Stimulated activated CD4-positive, alpha-beta T cell treated with anti-CD3 and anti-CD28 coated beads, Interleukin-15, amount 100 ng/mL, for 24 hours (primary cell): ENCODE data around the gene LSM8.
"Not testable (repeated sequence)": the region's sequence is repeated elsewhere in the genome, so short reads cannot be mapped to it uniquely, and the experiment has no call there.

Source experiments
- DNase-seq: peaks from one replicate; pipeline ENCODE4 v3.0.0-alpha.2; 2020

LSM8 gene

GRCh38 chr7:118183786-118184564 lies at the start of gene LSM8:
Gene LSM8, plus strand, starts transcription at chr7:118184164. Its CDS starts 60 bp downstream, at chr7:118184224.
- peak; percentile 96 for DNase-seq

GRCh38 chr7:118134420-118134819 lies 49.5 kb upstream of the LSM8 start:
- not testable (repeated sequence) for DNase-seq

- DNase-seq, result no peak
These were observed 43.5 kb upstream of the LSM8 start for GRCh38 chr7:118140468-118140867.

DNA sequence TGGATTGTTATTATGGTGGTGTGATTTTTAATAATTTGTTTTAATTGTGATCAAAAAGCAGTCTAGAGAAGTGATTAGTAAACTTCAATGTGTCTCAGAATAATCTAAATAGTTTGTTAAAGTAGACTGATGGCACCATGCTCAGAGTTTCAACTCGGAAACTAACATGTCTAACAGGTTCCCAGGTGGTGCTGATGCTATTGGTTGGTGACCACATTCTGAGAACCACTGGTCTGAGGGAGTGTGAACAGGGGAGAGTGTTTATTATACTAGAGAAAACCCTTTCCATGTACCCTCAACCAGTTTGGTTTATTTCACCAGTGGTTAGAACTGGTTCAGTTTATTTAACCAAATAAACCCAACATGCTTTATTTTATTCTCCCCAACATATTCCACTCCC lies 42.0 kb upstream of the LSM8 start:
- no peak for DNase-seq

DNA sequence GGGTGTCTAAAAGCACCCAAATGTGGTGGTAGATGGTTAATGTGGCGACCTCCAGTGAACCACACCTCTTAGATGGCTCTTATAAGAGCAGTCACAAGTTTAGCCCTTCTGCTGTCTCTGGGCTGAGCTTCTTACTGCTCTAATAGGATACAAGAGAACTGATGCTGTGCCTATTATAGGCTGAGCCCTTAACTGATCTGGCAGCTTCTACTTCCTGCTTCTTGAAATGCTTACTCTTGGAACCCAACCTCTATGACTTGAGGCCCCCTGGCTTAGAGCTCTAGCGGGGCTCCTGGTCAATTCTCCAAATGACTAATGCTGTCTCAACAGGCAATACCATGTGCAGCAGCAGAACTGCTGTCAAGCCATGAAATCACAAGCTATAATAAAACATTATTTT lies 35.0 kb upstream of the LSM8 start:
- DNase-seq, result no peak

DNA sequence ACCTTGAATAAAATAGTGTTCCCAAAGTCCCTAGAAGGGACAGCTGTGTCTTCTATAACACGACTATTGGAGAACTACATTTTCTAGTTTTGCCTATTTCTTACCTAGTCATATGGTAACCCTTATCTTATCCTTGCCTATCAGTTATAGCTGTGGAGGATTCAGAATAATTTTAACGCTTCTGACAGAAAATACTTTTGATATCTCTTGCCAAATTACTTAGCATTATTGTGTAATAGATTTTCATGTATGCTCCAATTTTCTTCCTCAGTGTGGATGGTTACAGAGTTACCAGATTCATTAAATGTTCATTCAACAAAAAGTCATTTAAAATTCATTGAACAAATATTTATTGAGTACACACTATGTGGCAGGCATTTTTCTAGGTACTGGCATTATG lies 34.6 kb upstream of the LSM8 start:
- no peak for DNase-seq

DNA sequence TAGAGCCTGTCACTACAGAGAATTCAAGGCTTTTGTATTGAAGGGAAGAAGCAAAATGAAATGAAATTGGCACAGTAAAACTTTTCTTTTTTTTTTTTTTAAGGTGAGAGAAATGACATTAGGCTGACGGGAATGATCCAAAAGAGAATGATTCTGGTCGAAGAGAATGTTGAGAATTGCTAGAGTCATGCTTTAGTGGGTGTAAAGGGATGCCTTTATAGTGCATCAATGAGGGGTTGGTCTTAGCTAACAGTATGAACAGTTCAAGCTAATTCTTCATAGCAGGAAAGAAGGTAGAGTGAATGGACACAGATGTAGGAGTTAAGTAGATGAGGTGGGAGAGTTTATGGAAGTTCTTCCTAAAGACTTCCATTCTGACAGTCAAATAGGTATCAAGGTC lies 32.3 kb upstream of the LSM8 start:
- DNase-seq, result no peak

GRCh38 chr7:118152149-118152548 lies 31.8 kb upstream of the LSM8 start:
- DNase-seq, result no peak

GRCh38 chr7:118152654-118153053 lies 31.3 kb upstream of the LSM8 start:
- no peak for DNase-seq

GRCh38 chr7:118153551-118154177 lies 30.3 kb upstream of the LSM8 start:
- peak; percentile 5 for DNase-seq

DNA sequence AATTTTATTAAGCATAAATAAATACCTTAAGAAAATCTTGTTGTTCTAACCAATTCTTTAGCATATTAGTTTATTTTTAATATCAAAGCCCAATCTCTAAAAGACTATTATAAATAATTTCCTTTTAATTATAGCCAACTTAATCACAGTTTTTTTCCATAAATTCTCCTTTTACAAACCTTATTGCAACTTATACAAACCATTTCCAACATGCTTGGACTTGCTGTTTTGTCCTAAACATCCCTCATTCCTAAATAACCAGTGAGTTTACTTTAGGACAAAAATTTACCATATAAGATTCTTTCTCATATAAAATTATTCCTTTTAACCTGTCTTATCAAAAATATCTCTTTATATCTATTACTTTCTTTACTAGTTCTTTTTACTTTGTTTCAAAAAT lies 25.2 kb upstream of the LSM8 start:
- no peak for DNase-seq

DNA sequence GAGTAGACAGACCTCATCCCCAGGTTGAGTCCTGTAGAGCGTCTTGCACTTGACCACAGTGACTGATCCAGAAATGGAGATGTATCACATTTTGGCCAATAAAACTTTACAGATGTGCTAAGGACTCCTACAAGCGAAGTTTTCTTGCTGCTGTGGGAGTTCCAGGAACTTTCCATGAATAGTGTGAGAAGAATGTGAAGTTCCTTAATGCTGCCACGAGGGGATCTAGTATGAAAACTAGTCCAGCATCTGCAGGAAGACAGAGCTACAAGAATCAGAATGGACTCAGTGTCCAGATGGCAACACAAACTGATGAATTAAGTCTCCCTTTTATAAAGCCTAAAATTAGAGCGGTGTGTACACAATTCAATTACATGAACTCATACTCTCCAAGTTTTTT lies 14.8 kb upstream of the LSM8 start:
- DNase-seq, result no peak

- no peak for DNase-seq
These were observed 8.2 kb upstream of the LSM8 start for GRCh38 chr7:118175740-118176139.

GRCh38 chr7:118179191-118179590 lies 4.8 kb upstream of the LSM8 start:
- no peak for DNase-seq

DNA sequence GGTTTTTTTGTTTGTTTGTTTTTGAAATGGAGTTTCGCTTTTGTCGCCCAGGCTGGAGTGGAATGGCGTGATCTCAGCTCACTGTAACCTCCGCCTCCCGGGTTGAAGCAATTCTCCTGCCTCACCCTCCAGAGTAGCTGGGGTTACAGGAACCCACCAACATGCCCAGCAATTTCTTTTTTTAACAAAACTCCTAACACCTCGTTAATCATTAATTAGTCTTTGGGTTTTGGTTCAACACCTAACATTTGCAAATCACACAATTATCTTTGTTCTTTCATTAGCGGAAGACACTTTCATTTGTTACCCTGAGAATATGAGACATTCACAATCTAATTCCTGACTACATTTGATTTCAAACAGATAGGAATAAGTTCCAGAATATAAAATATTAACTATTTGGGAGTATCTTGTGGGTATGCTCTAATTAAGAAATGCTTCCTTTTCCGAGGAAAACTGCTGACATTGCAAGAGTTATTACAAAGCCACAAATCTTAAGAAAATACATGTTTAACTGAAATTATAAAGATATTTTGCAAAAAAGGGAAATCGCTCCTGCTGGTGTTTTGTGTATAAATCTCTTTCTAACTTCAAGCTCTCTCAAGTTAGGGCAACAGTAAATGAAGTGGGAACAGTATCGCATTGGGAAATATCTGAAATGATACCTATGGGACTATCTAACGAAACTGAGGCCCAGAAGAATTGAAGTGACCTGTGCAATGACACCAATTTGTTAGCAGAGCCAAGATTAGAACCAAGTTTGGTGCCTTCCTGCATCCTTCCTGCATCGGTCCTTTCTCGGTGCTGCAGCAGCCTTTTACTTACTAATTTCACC lies 1.2 kb upstream of the LSM8 start:
- DNase-seq, result no peak

DNA sequence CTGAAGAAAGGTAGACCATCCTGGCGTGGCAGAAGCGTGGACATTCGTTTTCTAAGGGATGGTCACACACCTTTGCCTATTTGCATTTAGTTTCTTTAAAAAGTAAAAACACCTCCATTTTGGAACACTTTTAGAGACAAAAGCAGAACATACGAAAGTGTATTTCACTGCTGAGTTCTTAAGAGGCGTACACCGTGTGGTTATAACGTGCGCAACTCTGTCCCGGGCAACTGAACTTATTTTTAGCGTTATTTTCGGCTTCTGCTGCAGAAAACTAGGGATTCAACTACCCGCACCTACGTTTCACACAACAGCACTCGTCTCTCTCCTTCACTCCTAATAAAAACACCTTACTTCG lies 557 bp upstream of the LSM8 start:
- DNase-seq, result no peak

- no peak for DNase-seq
These were observed 589 bp downstream of the LSM8 start for GRCh38 chr7:118184565-118184940.

DNA sequence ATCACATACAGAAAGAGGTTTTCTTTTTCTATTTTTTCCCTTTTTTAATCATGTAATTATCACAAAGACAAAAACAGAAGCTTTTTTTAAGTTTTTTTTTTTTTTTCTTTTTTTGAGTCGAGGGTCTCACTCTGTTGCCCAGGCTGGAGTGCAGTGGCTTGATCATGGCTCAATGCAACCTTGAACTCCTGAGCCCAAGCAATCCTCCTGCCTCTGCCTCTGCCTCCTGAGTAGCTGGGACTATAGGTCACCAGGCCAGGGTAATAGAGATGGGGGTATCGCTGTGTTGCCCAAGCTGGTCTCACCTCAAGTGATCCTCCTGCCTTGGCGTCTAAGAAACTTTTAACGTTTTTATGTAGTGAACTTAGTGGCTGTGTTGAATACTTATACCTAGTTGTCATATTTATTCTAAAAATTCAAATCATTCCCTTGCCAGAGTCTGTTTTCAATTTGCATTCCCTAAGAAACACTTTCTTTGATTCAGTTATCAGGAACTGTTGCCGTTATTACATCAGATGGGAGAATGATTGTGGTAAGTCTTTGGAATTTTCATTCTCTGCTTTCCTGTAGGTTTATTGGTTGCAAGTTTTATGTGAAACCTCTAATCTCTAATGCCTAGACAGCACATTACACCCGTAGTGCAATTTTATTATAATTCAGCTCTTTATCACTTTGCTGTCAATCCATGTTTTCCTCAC lies 1.3 kb downstream of the LSM8 start:
- no peak for DNase-seq

DNA sequence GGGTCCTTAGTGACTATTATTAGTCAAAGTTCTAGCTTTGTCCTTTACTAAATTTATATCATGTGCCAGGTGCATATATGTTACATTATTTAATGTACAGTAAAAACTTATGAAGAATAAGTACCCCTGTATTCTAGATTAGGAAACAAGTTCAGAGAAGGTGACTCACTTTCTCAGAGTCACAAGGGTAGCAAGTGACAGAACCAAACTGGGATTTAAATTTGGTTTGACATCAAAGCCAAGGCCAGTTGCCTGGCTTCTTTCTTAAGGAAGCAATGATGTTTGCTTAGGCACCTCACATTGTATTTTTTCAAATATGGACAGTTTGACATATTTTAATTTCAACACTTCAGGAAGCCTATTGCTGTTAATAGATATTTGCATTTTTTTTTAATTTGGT lies 2.5 kb downstream of the LSM8 start:
- no peak for DNase-seq

DNA sequence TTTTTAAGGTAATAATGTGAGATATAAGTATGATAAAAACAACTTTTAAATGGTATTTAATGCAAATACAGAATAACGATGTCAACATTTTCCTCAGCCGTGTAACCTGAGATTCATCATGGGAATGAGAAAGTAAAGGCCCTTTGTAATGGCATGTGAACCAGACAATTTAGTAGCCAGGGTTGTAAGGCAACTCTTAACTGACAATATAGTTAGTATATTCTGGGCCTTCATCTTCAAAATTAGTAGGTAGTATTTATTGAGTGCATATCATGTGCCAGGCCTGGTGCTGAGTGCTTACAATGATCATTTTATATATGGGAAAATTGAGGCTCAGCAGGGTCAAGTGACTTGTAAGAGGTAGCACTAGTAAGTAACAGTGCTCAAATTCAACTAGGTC lies 10.6 kb downstream of the LSM8 start:
- DNase-seq, result no peak

- peak; percentile 70 for DNase-seq
These were observed 12.0 kb downstream of the LSM8 start for GRCh38 chr7:118195837-118196474.

- DNase-seq, result no peak
These were observed 18.1 kb downstream of the LSM8 start for GRCh38 chr7:118202061-118202460.
